GM10248 (cell line): ENCODE data around the gene YJU2.
"Not testable (repeated sequence)": the region's sequence is repeated elsewhere in the genome, so short reads cannot be mapped to it uniquely, and the experiment has no call there.

Source experiments
- CTCF ChIA-PET: fragments of 300-600 bp; sonication (Branson Sonifier 250); formaldehyde crosslinking; extraction: SDS; loops from one replicate; lab custom pipeline; 2021; ENCODE audit warnings: antibody characterized with exemption; lab: Yijun Ruan, JAX
- POLR2A ChIA-PET: fragments of 350-650 bp; sonication (Branson Sonifier 250); formaldehyde crosslinking; extraction: SDS; loops from one replicate; lab custom pipeline; 2020; ENCODE audit warnings: antibody characterized with exemption; lab: Yijun Ruan, JAX
- DNase-seq: peaks from one replicate; pipeline ENCODE4 v3.0.0; 2012; ENCODE audit errors: extremely low spot score
- CTCF ChIP-seq: IDR thresholded peaks from 2 replicates; pipeline ENCODE4 v1.5.1; 2012; ENCODE audit warnings: mild to moderate bottlenecking, low read depth; ENCODE audit errors: extremely low read depth, missing control alignments, control extremely low read depth

YJU2 gene

GRCh38 chr19:4284974-4285373 lies 38.1 kb downstream of the YJU2 start:
- ChIA-PET CTCF (no interaction called here), POLR2A (interaction anchor here (0.6 kb wide), 1 partner anchor 150 kb away, joined by 6 read pairs; no protein-coding TSS in a partner anchor)
- no peak for TF ChIP-seq CTCF
- DNase-seq = no peak

- DNase-seq, CTCF ChIA-PET, POLR2A ChIA-PET: not testable (repeated sequence)
Observed at GRCh38 chr19:4286141-4286540, 39.3 kb downstream of the YJU2 start.

- no peak for TF ChIP-seq CTCF
- CTCF ChIA-PET = interaction anchor here (1.1 kb wide), 1 partner anchor 21 kb away, joined by 3 read pairs; no protein-coding TSS in a partner anchor
- no peak for DNase-seq
- POLR2A ChIA-PET = interaction anchor here (0.5 kb wide), 1 partner anchor 27 kb away, joined by 5 read pairs; no protein-coding TSS in a partner anchor
Observed at GRCh38 chr19:4288091-4288777, 41.4 kb downstream of the YJU2 start.

GRCh38 chr19:4291184-4291732 lies 44.4 kb downstream of the YJU2 start:
- ChIA-PET CTCF (no interaction called here), POLR2A (no interaction called here)
- TF ChIP-seq CTCF = no peak
- no peak for DNase-seq

GRCh38 chr19:4292515-4292914 lies 45.6 kb downstream of the YJU2 start:
- TF ChIP-seq CTCF = no peak
- no peak for DNase-seq
- POLR2A ChIA-PET = no interaction called here
- CTCF ChIA-PET = no interaction called here

GRCh38 chr19:4294389-4294788 lies 47.5 kb downstream of the YJU2 start:
- ChIA-PET POLR2A (interaction anchor here (0.7 kb wide), 1 partner anchor 453 kb away, joined by 3 read pairs; no protein-coding TSS in a partner anchor), CTCF (no interaction called here)
- TF ChIP-seq CTCF = no peak
- DNase-seq = no peak
